ENCODE results near the gene UXS1.

DNA sequence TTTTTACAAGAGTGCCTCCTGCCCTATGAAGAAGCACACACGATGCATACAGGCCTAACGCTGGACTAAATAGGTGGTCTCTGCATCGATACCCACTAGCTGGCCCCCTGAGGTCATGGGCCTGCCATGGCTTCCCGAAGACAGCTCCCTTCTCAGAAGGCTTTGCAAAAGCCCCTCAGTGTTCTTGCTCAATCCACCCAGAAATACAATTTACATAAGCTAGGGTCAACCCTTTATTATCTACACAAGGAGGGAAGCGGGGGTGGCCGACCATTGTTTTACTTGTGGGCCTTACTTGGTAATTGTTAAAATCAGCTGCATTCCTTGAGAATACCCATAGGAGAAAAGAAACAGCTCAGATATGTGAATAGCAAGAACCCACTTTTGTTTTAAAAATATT is 28.5 kb downstream of the UXS1 start:
- no peak for TF ChIP-seq ZFP3 (CRISPR knock-in tag; IDR thresholded peaks at IDR 0.05)
- TF ChIP-seq ESRRG (CRISPR knock-in tag; IDR thresholded peaks at IDR 0.05), result no peak
- TF ChIP-seq PATZ1 (CRISPR knock-in tag; IDR thresholded peaks at IDR 0.05; ENCODE audit: borderline replicate concordance), result no peak
- no peak for TF ChIP-seq CSDC2 (CRISPR knock-in tag; IDR thresholded peaks at IDR 0.05)
- no peak for TF ChIP-seq OSR1 (CRISPR knock-in tag; IDR thresholded peaks at IDR 0.05)
- no peak for TF ChIP-seq ZFP30 (CRISPR knock-in tag; IDR thresholded peaks at IDR 0.05)
- TF ChIP-seq ZNF8 (CRISPR knock-in tag; IDR thresholded peaks at IDR 0.05), result no peak
- TF ChIP-seq ARNTL (CRISPR knock-in tag; IDR thresholded peaks at IDR 0.05; ENCODE audit: borderline replicate concordance, low read depth), result no peak

Data from SK-N-SH treated with all-trans-retinoic acid at 6 μM for 48 hours (cell line).